Measurements from ENCODE around the gene OTOP1. TPM values are rescaled to one million over a fixed set of nuclear protein-coding genes. Genes with fewer than 3 reads are reported as not detected.

The OTOP1 gene, protein sequence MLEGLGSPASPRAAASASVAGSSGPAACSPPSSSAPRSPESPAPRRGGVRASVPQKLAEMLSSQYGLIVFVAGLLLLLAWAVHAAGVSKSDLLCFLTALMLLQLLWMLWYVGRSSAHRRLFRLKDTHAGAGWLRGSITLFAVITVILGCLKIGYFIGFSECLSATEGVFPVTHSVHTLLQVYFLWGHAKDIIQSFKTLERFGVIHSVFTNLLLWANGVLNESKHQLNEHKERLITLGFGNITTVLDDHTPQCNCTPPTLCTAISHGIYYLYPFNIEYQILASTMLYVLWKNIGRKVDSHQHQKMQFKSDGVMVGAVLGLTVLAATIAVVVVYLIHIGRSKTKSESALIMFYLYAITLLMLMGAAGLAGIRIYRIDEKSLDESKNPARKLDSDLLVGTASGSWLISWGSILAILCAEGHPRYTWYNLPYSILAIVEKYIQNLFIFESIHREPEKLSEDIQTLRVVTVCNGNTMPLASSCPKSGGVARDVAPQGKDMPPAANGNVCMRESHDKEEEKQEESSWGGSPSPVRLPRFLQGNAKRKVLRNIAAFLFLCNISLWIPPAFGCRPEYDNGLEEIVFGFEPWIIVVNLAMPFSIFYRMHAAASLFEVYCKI
- not detected in 2 replicates for total RNA-seq

DNA sequence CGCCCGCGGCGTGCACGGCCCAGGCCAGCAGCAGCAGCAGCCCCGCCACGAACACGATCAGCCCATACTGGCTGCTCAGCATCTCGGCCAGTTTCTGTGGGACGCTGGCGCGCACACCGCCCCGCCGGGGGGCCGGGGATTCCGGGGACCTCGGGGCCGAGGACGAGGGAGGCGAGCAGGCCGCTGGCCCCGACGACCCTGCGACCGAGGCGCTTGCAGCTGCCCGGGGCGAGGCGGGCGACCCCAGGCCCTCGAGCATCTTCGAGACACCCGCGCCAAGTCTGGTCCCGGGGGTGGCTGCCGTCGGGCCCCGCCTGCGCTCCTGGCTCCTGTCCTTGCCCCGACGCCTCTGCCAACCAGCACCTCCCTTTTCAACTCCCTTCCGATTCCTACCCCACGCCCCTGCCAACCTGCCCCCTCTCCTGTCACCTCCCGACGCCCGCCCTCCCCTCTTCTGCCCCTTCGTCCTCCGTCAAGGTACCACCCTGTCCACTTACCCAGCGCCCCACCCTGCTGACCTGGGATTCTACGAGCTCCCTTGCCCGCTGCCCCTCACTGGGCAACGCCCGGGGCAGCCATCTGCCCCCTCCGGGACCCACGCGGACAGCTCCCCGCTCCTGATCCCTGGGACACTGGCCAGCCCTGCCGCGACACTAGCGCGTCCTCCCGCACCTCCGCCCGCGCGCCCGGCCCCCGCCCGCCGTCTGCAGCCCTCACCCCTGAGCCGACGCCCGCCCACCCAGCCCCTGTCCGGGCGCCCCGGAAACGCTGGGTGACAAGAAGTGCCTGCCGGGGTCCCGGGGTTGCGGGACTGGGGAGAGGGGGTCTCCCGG is at the start of gene OTOP1:
Gene OTOP1 (minus strand): TSS at position 324 of the 833 bp plus-strand sequence. CDS start 65 bp downstream, at position 259.

DNA sequence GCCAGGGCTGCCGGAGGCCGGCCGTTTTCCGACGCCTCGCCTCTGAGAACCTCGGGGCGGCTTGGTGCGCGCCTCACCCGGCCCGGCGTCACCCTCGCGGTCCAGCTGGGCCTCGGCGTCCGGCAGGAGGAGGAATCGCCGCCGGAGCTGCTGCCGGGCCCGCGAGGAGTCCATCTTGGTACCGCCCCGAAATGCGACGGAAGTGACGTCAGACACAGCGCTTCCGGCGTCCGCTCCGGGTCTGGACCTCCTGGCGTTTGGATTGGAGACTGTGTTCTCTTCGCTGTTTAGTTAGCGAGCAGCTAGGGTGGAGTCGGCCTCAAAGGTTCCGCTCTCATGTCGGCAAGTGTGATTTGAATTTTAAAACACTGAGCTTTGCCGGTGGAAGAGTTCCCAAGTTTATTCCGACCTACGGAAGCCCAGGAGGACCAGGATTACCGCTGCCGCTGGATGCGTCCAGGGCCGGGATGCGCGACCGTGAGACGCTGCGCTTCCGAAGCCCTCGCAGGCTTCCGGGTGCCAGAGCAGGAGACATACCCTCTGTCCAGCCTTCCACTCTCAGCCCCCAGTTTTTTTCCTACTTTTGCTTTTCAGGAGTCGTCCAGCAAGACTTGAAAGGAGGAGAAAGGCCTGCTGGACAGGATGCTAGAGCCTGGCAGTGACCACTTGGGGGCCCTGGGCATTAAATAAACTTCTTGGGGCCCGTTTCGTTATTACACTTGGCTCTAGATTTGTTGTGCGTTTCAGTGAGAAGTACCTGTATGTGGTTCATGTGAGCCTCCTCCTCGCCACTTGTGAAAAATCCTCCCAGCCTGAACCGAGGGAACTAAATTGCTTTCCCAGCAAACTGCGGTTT is 21.5 kb upstream of the OTOP1 start, which contains the start of gene TMEM128:
Gene TMEM128 (minus strand): TSS at position 195 of the 856 bp plus-strand sequence. CDS start 21 bp downstream, at position 174.

Other genes with a start within 250 kb of the OTOP1 start
- 14.9 and 17.7 TPM in 2 replicates for gene TMEM128, start 21.3 kb upstream of the OTOP1 start, total RNA-seq
- 44.7 and 47.1 TPM in 2 replicates for gene LYAR, start 63.2 kb upstream of the OTOP1 start, total RNA-seq
- gene ZBTB49, start 63.3 kb upstream of the OTOP1 start, total RNA-seq: 4.7 and 5.6 TPM in 2 replicates
- 2.4 and 2.7 TPM in 2 replicates for gene NSG1, start 160.2 kb upstream of the OTOP1 start, total RNA-seq

Measured in mammary microvascular endothelial cell (primary cell).